Lung microvascular endothelial cell (primary cell): Measurements from ENCODE around the gene SLC5A10. TPM values are rescaled to one million over a fixed set of nuclear protein-coding genes. Genes with fewer than 3 reads are reported as not detected.

ENCODE experiments used
- DNase-seq, 2 donors: peaks; one replicate each; pipeline versions ENCODE4 v3.0.0 to v3.0.0-alpha.2; 2010; ENCODE audit warnings: low read depth in 2 of 2
- total RNA-seq: library from RNA; depleted of rRNA; stranded (reverse); fragments of >200 nt; gene quantifications from 2 replicates; pipeline ENCODE4 v1.2.1, GENCODE V29; 2014

SLC5A10 gene
- total RNA-seq, 1 donor from 2014 or later = not detected

- no peak for DNase-seq
Measured at GRCh38 chr17:18963126-18964017, 11.4 kb downstream of the SLC5A10 start.

GRCh38 chr17:18964018-18964351 is 12.0 kb downstream of the SLC5A10 start:
- DNase-seq = no peak

GRCh38 chr17:18964550-18964949 is 12.6 kb downstream of the SLC5A10 start:
- no peak for DNase-seq

DNA sequence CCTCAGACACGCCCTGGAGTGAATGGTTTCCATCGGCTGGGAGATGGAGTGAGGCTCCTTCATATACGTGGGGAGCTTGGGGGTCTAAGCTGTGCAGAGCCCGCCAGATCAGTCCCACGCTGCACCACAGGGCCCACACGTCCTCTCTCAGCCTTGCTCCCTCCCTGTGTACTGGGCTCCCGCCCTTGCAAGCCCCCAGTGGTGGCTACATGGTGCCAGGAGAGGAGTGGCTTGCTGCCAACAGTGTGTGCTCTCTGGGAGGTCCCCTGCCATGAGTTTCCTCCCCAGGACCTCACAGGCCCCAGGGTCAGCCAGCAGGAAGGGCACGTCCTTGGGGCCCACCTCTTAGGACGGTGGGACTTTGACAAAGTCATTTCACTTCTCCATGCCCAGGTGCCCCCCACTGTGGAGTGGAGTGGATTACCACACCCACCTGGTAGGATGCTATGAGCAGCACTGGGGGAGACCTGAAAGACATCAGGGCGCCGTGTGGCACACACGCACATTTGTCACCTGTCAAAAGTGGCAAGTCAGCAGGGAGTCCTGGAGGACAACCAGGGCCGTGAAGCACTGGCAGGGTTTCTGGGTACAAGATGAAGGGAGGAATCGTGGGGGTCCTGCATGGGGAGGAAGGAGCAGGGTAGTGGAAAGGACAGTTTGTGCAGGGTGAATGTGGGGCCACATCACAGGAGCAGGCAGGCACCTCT is 13.7 kb downstream of the SLC5A10 start:
- DNase-seq = peak in 1 of 2 donors; percentile 21

GRCh38 chr17:18966831-18967624 is 15.1 kb downstream of the SLC5A10 start:
- DNase-seq = peak; percentile 17 to 31

- DNase-seq = peak; percentile 20 to 22
Measured at GRCh38 chr17:18967916-18968315, 16.0 kb downstream of the SLC5A10 start.

- peak; percentile 63 to 82 for DNase-seq
Measured at GRCh38 chr17:18968345-18968744, 16.4 kb downstream of the SLC5A10 start.

DNA sequence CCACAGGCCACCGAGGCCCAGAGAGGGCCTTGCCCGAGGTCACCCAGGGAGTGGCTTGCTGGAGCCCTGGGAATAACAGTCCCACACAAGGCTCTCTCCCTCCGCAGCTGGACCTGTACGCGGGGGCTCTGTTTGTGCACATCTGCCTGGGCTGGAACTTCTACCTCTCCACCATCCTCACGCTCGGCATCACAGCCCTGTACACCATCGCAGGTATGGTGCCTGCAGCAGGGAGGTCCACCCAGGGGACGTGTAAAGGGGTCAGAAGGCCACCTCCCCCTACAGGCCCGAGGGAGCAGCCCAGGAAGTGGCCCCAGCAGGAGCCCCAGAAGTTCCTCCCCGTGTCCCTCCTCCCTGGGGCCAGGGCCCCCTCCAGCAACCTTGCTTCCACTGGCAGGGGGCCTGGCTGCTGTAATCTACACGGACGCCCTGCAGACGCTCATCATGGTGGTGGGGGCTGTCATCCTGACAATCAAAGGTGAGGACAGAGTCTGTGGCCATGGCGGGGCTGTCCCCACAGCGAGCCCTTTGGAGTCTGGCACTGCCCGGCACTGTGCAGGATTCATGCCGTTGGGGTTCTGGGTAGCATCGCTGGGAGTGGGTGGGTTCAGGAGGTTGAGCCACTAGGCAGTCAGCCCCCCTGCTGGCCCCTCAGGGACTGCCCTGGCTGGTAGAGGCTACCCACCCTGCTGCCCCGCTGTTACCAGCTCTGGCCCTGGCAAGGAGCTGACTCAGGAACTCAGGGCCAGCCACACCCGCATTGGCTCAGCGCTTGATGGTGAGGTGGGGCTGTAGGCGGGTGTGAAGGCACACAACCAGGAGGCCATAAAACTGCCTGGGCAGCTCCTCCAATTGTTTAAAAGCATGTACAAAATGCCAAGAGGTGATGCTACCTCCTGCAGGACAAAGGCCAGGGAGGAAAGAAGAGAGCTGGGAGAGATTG is 17.3 kb downstream of the SLC5A10 start:
- DNase-seq = peak; percentile 20 to 49

DNA sequence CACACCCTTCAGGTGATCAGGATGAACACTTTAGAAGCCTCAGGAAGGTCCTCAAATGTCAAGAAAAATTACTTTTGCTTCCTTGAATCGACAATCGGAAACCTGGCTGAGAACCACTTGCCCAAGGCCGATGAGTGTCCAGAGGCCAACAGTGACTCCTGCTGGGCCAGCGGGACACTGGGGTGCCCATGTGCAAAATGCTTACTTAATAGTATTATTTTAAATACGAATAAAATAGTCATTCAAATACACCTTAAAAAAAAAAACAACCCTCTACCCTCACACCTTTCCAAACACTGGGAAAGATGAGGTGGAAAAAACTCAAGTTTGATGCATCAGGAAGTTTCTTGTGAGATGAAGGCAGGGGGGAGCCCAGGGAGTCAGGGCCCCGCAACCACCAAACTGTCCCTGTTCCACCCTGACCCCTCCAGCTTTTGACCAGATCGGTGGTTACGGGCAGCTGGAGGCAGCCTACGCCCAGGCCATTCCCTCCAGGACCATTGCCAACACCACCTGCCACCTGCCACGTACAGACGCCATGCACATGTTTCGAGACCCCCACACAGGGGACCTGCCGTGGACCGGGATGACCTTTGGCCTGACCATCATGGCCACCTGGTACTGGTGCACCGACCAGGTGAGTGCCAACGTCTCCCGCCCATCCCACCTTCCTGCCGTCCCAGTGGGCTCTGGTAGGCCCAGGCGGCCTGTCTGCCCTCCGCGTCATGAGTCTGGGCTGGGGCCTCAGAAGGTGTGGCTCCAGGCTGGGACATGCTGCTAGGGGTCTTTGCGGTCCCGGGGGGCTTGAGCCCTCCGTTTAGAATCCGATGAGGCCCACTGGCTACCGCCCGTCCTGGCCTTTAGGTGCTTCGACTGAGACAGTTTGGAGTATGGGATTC is 18.9 kb downstream of the SLC5A10 start:
- no peak for DNase-seq

- DNase-seq = no peak
Measured at GRCh38 chr17:18971801-18972200, 19.8 kb downstream of the SLC5A10 start.

DNA sequence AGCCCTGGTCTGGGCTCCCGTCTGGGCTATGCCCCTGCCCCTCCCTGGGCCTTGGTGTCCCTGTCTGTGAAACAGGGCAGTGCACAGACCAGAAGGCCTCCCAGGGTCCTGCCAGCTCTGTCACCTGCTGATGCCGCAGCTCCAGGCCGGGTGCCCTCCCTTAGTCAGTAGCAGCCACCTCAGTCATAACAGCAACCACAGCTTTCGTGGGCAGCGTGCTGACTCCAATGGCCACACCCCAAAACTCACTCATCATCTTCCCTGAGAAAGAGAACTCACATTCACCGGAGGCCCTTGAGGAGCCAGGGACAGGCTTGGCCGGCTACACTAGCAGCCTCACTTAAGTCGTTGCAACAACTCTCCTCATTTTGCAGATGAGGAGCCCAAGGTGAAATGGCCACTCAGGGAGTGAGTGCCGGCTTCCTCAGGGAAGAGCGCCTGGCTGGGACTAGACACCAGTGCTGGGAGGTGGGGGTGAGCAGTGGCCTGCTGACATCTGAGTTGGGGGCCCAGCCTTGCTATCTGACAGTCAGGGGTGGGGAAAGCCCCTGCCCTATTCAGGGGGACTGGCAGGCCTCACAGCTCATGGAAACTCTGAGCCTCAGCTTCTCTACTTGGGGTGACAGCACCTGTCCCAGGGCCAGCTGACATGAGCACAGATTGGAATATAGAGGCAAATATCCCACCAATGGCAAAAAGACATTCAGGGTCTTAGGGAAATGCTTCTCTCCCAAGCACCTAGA is 22.6 kb downstream of the SLC5A10 start:
- no peak for DNase-seq

- no peak for DNase-seq
Measured at GRCh38 chr17:18975597-18975996, 23.6 kb downstream of the SLC5A10 start.

DNA sequence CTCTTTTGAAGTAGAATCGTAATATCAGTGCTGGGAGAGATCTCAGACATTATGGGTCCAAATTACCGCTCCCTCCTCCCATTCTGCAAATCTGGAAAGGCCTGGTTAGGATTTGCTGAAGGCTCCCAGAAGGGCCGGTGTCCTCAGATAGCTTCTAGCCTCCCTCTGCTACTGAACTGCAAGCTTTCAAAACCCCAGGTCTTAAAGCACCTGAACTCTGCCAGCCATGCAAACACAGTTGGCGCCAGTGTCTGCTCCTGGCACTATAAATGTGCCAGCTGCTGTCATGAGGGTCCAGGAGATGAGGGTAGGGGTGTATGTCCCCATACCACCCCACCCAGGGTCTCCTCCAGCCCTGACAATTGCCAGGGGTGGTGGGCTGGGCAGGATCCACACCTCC is 24.2 kb downstream of the SLC5A10 start:
- no peak for DNase-seq

GRCh38 chr17:18977021-18977420 is 25.1 kb downstream of the SLC5A10 start:
- no peak for DNase-seq

- no peak for DNase-seq
Measured at GRCh38 chr17:18977646-18978045, 25.7 kb downstream of the SLC5A10 start.

DNA sequence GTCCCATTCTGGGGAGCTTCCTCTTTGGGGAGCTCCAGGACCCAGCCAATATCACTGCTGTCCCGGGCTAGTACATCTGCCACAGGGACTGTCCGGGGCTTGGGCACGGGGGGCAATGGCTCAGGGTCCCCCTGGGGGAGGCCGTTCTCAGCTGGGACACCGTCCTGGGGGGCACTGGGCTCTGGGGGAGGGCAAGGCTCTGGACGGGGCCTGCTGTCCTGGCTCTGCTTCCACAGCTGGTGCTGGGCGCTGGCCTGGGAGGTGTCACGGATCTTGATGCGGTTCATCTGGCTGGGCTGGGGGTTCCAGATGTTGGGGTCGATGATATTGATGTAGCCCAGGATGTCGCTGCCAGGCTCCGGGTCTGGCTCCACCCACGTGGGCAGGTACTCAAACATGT is 26.1 kb downstream of the SLC5A10 start:
- DNase-seq = no peak

DNA sequence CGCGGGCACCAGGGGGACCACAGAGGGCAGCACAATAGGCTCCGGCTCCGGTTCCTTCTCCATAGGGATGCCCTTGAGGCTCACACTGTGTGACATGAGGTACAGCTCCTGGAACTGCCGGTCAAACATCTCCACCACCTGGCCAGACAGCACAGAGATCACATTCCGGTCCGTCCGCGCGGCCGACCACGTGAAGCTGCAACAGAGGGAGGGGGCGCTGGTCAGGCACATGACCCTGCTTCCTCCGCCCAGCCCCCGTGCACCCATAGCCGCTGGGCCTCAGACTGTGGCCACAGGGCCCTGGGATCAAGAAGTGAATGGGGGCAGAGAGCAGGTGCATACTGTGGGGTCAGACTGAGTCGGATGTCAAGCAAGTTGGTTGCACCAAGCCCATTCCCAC is 26.7 kb downstream of the SLC5A10 start:
- DNase-seq = no peak

GRCh38 chr17:18980682-18981334 is 28.8 kb downstream of the SLC5A10 start:
- no peak for DNase-seq

- no peak for DNase-seq
Measured at GRCh38 chr17:18981335-18981641, 29.3 kb downstream of the SLC5A10 start.
